Measurements from ENCODE around the gene FUT8.
"Not testable (repeated sequence)": the region's sequence is repeated elsewhere in the genome, so short reads cannot be mapped to it uniquely, and the experiment has no call there.

The FUT8 gene

GRCh38 chr14:65456247-65456646 lies 43.7 kb downstream of the FUT8 start:
- DNase-seq = no peak

DNA sequence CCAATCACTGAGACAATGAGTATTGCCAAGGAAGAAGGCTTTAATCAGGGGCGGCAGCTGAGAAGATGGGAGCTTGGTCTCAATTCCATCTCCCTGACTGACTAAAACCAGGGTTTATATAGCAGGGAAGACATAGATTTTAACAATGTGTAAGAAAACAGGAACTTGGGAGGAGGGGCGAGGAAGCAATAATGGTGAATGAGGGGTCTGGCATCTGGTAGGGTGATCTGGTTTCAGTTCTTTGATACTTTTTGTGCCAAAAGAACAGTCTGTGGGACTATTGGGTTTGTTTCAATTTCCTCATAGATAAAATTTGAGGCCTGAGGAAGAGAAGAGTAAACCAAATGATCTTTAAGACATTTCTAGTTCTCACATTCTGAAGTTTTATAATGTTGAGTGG lies 49.2 kb downstream of the FUT8 start:
- DNase-seq = no peak

DNA sequence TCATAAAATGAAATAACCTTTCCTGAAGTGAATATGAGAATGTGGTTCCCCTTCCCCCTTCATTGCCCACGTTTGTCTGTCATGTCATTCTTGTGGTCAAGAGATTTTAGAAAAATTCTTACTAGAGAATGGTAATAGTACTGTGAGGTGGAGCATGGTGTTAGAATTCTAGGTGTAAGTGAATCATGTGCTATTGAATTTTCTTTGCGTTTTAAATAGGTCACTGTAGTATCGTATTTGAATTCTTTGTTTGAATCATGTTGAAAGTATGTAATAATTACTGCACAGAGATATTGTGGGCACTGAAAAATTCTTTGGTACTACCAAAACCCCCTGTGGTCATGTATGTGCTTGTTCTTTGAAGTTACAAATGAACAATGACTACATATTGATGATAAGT lies 49.9 kb downstream of the FUT8 start:
- DNase-seq = no peak

- no peak for DNase-seq
These were observed 53.1 kb downstream of the FUT8 start for GRCh38 chr14:65465584-65465983.

- DNase-seq = not testable (repeated sequence)
These were observed 55.4 kb downstream of the FUT8 start for GRCh38 chr14:65467926-65468325.

- no peak for DNase-seq
These were observed 57.4 kb downstream of the FUT8 start for GRCh38 chr14:65469903-65470302.

DNA sequence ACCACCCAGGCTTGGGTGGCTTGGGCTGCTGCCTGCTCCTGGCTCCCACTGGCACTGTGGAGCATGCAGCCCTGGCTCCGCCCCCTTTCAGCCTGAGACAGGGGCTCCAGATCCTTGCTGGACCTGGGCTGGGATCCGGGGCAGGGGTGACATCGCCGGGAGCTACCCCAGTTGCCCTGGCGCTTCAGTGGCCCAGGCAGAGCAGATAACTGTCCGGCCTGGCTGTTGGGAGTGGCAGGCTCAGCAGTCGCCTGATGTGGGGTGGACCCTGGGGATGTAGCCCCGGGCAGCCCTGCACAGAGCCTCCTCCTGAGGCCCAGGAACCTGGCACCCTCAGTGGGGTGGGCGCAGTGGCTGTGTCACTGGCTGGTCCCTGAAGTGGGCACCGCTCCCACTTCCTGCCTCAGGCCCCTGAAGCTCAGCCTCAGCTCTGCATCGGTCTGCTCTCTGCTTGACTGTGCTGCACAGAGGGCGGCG lies 57.9 kb downstream of the FUT8 start:
- DNase-seq = no peak

- no peak for DNase-seq
These were observed 58.7 kb downstream of the FUT8 start for GRCh38 chr14:65471038-65471878.

GRCh38 chr14:65472189-65472588 lies 59.7 kb downstream of the FUT8 start:
- peak; percentile 85 for DNase-seq

DNA sequence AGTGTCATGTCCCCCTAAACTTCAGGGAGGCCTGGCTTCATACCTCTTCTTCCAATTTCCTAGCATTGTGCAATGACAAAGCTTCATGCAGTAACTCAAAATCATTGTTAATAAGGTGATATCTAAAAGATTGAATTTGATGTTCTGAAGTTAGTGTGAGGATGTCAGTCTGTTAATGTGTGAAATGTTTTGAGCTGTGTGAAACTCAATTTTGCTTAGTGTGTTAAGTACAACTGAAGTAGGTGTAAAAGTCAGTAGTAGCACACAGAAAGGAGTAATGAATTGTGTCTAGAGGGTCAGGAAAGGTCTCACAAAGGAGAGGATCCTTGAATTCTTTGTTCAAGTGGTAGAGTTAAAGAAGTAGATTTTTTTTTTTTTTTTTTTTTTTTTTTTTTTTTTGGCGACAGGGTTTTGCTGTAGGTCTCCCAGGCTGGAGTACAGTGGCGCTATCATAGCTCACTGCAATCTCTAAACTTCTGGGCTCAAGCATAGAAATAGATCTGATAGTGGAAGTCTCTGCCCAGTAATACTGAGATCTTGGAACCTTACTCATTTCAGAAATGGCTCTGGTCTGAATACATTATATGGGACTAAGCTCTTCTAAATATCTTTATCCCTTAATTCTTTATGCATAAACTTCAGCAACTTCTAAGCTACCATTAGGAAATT lies 63.9 kb downstream of the FUT8 start:
- DNase-seq = no peak

GRCh38 chr14:65476942-65477318 lies 64.4 kb downstream of the FUT8 start:
- DNase-seq = no peak

- DNase-seq = no peak
These were observed 65.5 kb downstream of the FUT8 start for GRCh38 chr14:65478017-65478416.

- DNase-seq = peak; percentile 36
These were observed 66.1 kb downstream of the FUT8 start for GRCh38 chr14:65478596-65478995.

- no peak for DNase-seq
These were observed 66.9 kb downstream of the FUT8 start for GRCh38 chr14:65479386-65479785.

DNA sequence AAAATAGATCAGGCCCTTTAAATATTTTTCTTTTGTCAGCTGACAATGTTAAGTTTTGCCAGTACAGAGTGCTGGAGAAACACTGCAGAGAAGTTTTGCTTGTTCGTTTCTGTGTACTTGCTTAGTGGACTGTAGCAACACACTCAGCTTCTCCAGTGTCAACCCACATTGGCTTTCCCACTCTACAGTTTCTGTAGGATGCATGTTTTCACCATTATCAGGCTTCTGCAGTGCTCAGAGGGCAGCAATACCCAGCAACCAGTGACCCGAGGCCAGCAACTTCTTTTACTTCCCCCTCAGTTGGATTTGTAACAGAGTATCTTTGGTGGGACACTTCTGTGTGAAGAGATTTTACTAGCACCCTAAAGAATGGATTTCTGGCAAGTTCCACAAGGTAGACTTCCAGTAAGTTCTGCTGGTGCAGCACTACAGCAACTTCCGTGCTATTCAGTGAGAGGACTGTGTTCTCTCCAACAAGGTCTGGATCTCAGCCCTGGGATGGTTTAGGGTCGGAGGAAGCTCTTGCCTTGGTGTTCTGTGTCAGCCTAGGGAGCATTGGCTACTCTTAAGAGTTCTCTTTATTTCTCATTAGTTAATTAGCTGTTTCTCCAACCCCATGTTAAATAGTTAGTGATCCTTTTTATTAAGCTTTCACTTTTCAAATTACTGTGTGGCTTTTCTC lies 70.4 kb downstream of the FUT8 start:
- DNase-seq = no peak

GRCh38 chr14:65483647-65484046 lies 71.1 kb downstream of the FUT8 start:
- no peak for DNase-seq

DNA sequence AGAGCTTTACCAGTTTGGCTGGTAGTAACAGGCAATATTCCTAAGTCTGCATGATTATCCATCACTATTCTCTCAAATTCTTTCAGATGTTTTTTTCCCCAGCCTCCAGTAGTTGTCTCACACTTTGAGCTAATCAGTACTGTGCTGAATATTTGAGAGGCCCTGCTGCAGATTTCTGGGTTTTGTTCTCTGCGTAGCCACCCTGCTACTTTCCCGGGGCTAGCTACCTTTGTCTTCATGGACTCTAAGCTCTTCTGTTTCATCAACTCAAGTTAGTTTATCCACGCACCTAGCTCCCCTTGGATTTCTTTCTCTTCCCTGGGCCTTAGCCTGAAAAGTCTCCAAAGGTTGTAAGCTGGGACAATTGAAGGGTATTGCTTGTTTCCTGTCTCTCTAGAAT lies 73.0 kb downstream of the FUT8 start:
- DNase-seq = no peak

DNA sequence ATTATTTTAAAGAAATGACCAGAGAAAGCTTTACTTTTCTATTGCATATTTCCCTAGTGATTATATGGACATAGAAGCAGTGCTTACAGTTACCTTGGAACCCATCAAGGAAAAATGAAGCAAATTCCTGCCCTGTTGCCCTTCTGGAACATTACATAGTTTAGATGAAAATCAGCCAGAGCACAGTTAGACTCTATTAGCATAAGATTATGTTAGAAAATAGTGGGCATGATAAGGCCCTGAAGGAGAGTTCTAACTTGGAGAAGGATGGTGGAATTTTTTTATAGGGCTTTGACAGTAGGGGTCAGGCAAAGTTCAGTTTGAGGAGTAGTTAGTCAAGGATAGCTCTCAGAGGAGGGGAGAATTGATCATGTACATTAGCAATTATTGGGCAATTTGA lies 74.3 kb downstream of the FUT8 start:
- DNase-seq = no peak

GRCh38 chr14:65487783-65488494 lies 75.4 kb downstream of the FUT8 start:
- DNase-seq = no peak

DNA sequence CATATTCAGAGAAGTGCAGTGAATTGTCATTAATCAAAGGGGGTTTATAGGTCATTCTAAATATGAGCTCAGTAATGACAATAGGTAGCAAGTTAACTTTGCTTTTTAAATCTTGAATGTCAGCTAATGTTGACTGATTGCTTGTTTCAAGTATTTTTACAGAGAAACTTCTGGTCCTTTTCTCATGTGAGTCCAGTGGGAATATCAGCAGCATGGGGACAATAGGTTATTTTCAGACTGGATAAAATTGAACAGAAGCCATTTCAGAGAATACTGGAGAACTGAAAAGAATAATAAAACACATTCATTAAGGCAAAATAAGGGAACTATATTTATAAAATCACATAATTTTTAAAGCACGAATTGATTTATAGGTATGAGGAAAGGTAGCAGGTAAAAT lies 78.7 kb downstream of the FUT8 start:
- DNase-seq = no peak

- no peak for DNase-seq
These were observed 79.7 kb downstream of the FUT8 start for GRCh38 chr14:65492266-65492665.

GRCh38 chr14:65495196-65495595 lies 82.7 kb downstream of the FUT8 start:
- DNase-seq = no peak
